A673 (cell line): ENCODE measurements around the gene DOCK1. TPM values are rescaled to one million over a fixed set of nuclear protein-coding genes. Genes with fewer than 3 reads are reported as not detected.

Source experiments
- BruUV-seq: library from RNA; stranded (reverse); fragments of 400-500 nt; replicated peaks from 2 replicates; lab custom pipeline; 2021; lab: Mats Ljungman, UMichigan
- CTCF ChIA-PET: fragments of 300-600 bp; sonication (Branson Sonifier 250); formaldehyde crosslinking; loops from one replicate; lab custom pipeline; 2022; ENCODE audit warnings: antibody characterized with exemption; lab: Charles Lee
- POLR2A ChIA-PET: fragments of 300-600 bp; sonication (Branson Sonifier 250); formaldehyde crosslinking; loops from one replicate; lab custom pipeline; 2022; ENCODE audit warnings: antibody characterized with exemption; ENCODE audit not compliant: low non-redundant PET; lab: Charles Lee
- DNase-seq: peaks from one replicate; pipeline ENCODE4 v3.0.0-alpha.2; 2015; ENCODE audit warnings: low spot score
- H3K27ac ChIP-seq: fragments of 200-600 bp; sonication (generic); 2 replicates; pipeline ENCODE4 v1.5.1; 2016; ENCODE audit warnings: mixed run types, low read depth, mild to moderate bottlenecking, mixed read lengths, antibody characterized with exemption, low read length; ENCODE audit not compliant: poor library complexity, severe bottlenecking
- H3K27me3 ChIP-seq: fragments of 200-600 bp; sonication (generic); replicated peaks from 2 replicates; pipeline ENCODE4 v1.6.1; 2017; ENCODE audit warnings: mixed run types, low read depth, mild to moderate bottlenecking, mixed read lengths, antibody characterized with exemption, low read length; ENCODE audit not compliant: insufficient read depth, poor library complexity
- H3K36me3 ChIP-seq: fragments of 200-600 bp; sonication (generic); 2 replicates; pipeline ENCODE4 v1.6.1; 2016; ENCODE audit warnings: mixed run types, mild to moderate bottlenecking, mixed read lengths, antibody characterized with exemption, low read length; ENCODE audit not compliant: insufficient read depth, poor library complexity, severe bottlenecking
- H3K4me1 ChIP-seq: fragments of 200-600 bp; sonication (generic); 2 replicates; pipeline ENCODE4 v1.6.1; 2017; ENCODE audit warnings: mixed run types, mild to moderate bottlenecking, mixed read lengths, antibody characterized with exemption, low read length; ENCODE audit not compliant: insufficient read depth, poor library complexity, severe bottlenecking
- H3K4me3 ChIP-seq: fragments of 200-600 bp; sonication (generic); 2 replicates; pipeline ENCODE4 v1.5.1; 2016; ENCODE audit warnings: low read depth, mixed run types, mild to moderate bottlenecking, mixed read lengths, low read length; ENCODE audit not compliant: poor library complexity, severe bottlenecking
- H3K9me3 ChIP-seq: fragments of 200-600 bp; sonication (generic); 2 replicates; pipeline ENCODE4 v1.6.1; 2016; ENCODE audit warnings: mixed run types, low read depth, mild to moderate bottlenecking, mixed read lengths, antibody characterized with exemption, low read length; ENCODE audit not compliant: poor library complexity, severe bottlenecking
- CTCF ChIP-seq: fragments of 300-800, 200-600 bp; sonication (generic); conservative IDR thresholded peaks from 2 replicates; pipeline ENCODE4 v1.5.1; 2017; ENCODE audit warnings: low read depth, mild to moderate bottlenecking, antibody characterized with exemption, low read length, moderate library complexity, mixed read lengths
- EZH2 ChIP-seq: fragments of 200-600 bp; sonication (generic); IDR thresholded peaks from 2 replicates; pipeline ENCODE4 v1.6.1; 2017; ENCODE audit warnings: borderline replicate concordance, low read depth, mild to moderate bottlenecking, mixed read lengths, antibody characterized with exemption, low read length; ENCODE audit not compliant: poor library complexity, severe bottlenecking
- intact Hi-C: fragments of 100-400 bp; cut with micrococcal nuclease; formaldehyde crosslinking; loops from one replicate; pipeline ENCODE4 v1.10.0; 2022; ENCODE audit not compliant: unreplicated experiment
- total RNA-seq: library from RNA; stranded (reverse); gene quantifications from 2 replicates; pipeline ENCODE4 v1.2.3, GENCODE V29; 2021

The DOCK1 gene
- total RNA-seq, 1 experiment from 2014 or later = 30.7 TPM

DNA sequence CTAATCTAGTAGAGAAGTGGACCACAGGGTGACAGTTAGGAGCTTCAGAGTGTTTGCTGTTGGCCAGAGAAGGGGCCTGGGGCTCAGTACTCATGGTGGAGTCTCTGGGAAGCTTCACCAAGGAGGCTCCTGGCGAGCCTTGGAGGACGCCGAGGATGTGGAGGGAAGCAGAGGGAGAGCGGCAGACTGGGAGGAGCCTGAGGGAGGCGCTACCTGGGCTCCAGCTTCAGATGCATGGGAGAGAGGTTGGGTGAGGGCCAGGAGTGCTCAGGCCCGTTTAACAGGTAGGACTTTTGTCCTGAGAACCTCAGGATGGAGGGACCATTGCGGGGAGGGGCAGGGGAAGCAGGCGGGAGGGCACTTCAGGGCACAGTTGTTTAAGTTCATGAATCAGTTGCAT, 24.2 kb downstream of the DOCK1 start:
- intact Hi-C loops = no loop called here
- H3K4me3 ChIP-seq = no peak overlapping the region
- CTCF ChIA-PET = no interaction called here
- peaks cover 12% of the 10 kb centered on the region for H3K4me1 ChIP-seq
- H3K27ac ChIP-seq = no peak overlapping the region
- BruUV-seq = no TSS peak
- TF ChIP-seq CTCF (no peak), EZH2 (no peak)
- POLR2A ChIA-PET = no interaction called here
- no peaks in the 10 kb centered on the region for H3K27me3 ChIP-seq
- no peaks in the 10 kb centered on the region for H3K9me3 ChIP-seq
- DNase-seq = no peak
- no peaks in the 10 kb centered on the region for H3K36me3 ChIP-seq

DNA sequence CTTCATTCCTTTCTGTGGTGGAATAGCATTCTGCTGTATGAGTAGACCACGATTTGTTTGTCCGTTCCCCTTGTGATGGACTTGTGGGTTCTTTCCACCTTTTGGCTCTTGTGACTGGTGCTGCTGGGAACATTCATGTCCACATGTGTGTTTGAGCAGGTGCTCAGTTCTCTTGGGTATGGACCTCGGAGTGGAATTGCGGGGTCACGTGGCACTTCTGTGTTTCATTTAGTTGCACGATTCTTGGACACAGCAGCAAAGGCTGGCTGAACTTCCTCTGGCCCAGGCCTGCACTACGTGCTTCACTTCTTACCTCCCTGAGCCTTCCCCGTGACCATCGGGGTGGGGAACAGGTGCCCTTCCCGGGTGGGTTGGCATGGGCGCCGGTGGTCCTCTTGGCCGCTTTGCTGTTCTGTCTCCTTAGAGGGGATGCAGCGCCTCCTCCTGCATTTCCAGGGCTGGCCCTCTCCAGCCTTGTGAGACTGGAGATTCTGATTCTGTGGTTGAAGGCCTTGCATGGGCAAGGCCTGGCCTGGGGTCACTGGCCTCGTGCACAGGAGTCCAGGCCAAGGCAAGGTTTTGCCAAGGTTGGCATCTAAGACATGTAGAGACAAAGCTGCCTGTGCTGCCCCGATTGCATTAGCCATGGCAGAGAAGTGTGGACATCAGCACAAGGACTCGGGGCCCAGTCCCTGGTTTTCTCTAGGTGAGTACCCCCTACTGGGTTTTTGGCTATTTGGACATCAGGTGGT, 25.1 kb downstream of the DOCK1 start:
- TF ChIP-seq CTCF (no peak), EZH2 (no peak)
- POLR2A ChIA-PET = no interaction called here
- no peak overlapping the region for H3K27ac ChIP-seq
- intact Hi-C loops = no loop called here
- CTCF ChIA-PET = no interaction called here
- H3K4me3 ChIP-seq = no peak overlapping the region
- no peak for DNase-seq
- no peaks in the 10 kb centered on the region for H3K36me3 ChIP-seq
- H3K27me3 ChIP-seq = no peaks in the 10 kb centered on the region
- no peaks in the 10 kb centered on the region for H3K9me3 ChIP-seq
- peaks cover 19% of the 10 kb centered on the region for H3K4me1 ChIP-seq
- no TSS peak for BruUV-seq

GRCh38 chr10:126930883-126931503, 25.8 kb downstream of the DOCK1 start:
- H3K4me3 ChIP-seq = no peak overlapping the region
- POLR2A ChIA-PET = no interaction called here
- intact Hi-C loops = no loop called here
- CTCF ChIA-PET = no interaction called here
- no peaks in the 10 kb centered on the region for H3K9me3 ChIP-seq
- DNase-seq = no peak
- H3K27me3 ChIP-seq = no peaks in the 10 kb centered on the region
- no peaks in the 10 kb centered on the region for H3K36me3 ChIP-seq
- no peak for TF ChIP-seq EZH2
- no peak for TF ChIP-seq CTCF
- no TSS peak for BruUV-seq
- H3K27ac ChIP-seq = no peak overlapping the region
- peaks cover 26% of the 10 kb centered on the region for H3K4me1 ChIP-seq
